WERI-Rb-1 (cell line): ENCODE results near the gene SNX25.

Source experiments
- DNase-seq: peaks from one replicate; pipeline ENCODE4 v3.0.0-alpha.2; 2020
- H3K27ac ChIP-seq: fragments of 250-450 bp; sonication (Bioruptor Pico); 2 replicates; pipeline ENCODE4 v1.5.1; 2020; ENCODE audit warnings: mild to moderate bottlenecking, moderate library complexity
- H3K27me3 ChIP-seq: fragments of 250-450 bp; sonication (Bioruptor Pico); 2 replicates; pipeline ENCODE4 v1.5.1; 2021; ENCODE audit warnings: mild to moderate bottlenecking, low read depth, moderate library complexity; ENCODE audit not compliant: insufficient read depth, severe bottlenecking
- H3K36me3 ChIP-seq: fragments of 250-450 bp; sonication (Bioruptor Pico); 2 replicates; pipeline ENCODE4 v1.5.1; 2020; ENCODE audit warnings: mild to moderate bottlenecking, moderate library complexity
- H3K4me3 ChIP-seq: 2 replicates; pipeline ENCODE4 v1.5.1; 2011; ENCODE audit warnings: low read depth, mild to moderate bottlenecking, control low read depth, low read length
- H3K9me3 ChIP-seq: fragments of 250-450 bp; sonication (Bioruptor Pico); 2 replicates; pipeline ENCODE4 v1.5.1; 2021; ENCODE audit warnings: mild to moderate bottlenecking, moderate library complexity; ENCODE audit not compliant: severe bottlenecking
- TF ChIP-seq, protein P1 (sequence below): IDR thresholded peaks from 2 replicates; pipeline ENCODE4 v1.5.1; 2011; ENCODE audit warnings: low read depth, mild to moderate bottlenecking, control low read depth, inconsistent platforms, low read length

The SNX25 gene

DNA sequence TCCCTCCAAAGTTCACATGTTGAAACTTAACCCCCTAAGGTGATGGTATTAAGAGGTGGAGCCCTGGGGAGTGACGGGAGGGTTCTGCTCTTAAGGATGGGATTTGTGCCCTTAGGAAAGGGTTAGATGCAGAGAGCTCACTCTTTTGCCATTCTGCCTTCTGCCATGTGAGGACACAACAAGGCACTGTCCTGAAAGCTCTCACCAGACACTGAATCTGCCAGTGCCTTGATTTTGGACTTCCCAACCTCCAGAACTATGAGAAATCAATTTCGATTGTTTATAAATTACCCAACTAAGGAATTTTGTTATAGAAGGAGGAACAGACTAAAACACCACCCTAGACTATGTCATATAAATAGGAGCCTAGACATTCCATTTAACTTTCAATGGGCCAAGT lies 174.7 kb downstream of the SNX25 start:
- Histone ChIP-seq H3K9me3 (peaks cover 7% of the 10 kb centered on the region), H3K27ac (no peak overlapping the region), H3K27me3 (no peaks in the 10 kb centered on the region), H3K36me3 (no peaks in the 10 kb centered on the region), H3K4me3 (no peak overlapping the region)
- TF ChIP-seq, protein P1, sequence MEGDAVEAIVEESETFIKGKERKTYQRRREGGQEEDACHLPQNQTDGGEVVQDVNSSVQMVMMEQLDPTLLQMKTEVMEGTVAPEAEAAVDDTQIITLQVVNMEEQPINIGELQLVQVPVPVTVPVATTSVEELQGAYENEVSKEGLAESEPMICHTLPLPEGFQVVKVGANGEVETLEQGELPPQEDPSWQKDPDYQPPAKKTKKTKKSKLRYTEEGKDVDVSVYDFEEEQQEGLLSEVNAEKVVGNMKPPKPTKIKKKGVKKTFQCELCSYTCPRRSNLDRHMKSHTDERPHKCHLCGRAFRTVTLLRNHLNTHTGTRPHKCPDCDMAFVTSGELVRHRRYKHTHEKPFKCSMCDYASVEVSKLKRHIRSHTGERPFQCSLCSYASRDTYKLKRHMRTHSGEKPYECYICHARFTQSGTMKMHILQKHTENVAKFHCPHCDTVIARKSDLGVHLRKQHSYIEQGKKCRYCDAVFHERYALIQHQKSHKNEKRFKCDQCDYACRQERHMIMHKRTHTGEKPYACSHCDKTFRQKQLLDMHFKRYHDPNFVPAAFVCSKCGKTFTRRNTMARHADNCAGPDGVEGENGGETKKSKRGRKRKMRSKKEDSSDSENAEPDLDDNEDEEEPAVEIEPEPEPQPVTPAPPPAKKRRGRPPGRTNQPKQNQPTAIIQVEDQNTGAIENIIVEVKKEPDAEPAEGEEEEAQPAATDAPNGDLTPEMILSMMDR: no peak
- no peak for DNase-seq

DNA sequence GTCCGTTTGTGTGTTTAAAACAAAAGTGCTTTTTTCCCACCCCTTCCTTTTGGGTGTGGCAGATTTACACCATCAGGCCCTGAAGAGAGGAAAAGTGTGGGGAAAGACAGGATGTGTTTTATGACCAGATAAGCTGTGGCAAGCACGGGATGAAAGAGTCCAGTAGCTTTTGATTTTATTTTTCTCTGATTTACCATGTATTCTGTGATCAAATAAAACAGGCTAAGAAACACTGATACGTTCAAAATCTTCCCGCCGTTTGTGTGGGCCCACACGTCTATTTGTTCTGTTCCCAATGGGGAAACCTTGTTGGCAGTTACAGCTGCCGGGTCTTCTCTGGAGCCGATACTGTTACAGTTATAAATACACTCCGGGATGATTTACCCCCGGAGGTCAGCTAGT lies 175.5 kb downstream of the SNX25 start:
- Histone ChIP-seq H3K27ac (no peak overlapping the region), H3K36me3 (no peaks in the 10 kb centered on the region), H3K9me3 (peaks cover 7% of the 10 kb centered on the region), H3K27me3 (no peaks in the 10 kb centered on the region), H3K4me3 (no peak overlapping the region)
- TF ChIP-seq, protein P1: no peak
- no peak for DNase-seq

DNA sequence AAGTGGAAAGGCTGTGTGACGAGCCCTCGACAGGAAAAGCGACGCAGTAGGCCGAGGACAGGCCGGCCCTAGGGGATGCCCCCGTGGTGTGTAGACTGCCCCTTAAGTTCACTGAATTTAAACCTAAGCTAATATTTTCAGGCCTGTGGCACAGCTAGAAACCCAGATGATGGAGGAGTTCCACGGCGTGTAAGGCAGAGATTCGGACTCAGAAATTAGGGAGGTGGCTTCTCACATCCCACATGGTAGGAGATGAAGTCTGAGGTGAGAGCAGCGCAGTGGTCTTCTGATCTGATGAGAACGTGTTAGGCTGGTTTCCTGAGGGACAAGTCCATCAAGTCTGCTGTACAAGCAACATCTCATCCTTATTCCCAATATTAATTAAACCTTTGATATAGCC lies 178.6 kb downstream of the SNX25 start:
- H3K27ac ChIP-seq: no peak overlapping the region
- TF ChIP-seq, protein P1: no peak
- H3K9me3 ChIP-seq: no peaks in the 10 kb centered on the region
- H3K4me3 ChIP-seq: no peak overlapping the region
- no peak for DNase-seq
- H3K27me3 ChIP-seq: no peaks in the 10 kb centered on the region
- no peaks in the 10 kb centered on the region for H3K36me3 ChIP-seq

DNA sequence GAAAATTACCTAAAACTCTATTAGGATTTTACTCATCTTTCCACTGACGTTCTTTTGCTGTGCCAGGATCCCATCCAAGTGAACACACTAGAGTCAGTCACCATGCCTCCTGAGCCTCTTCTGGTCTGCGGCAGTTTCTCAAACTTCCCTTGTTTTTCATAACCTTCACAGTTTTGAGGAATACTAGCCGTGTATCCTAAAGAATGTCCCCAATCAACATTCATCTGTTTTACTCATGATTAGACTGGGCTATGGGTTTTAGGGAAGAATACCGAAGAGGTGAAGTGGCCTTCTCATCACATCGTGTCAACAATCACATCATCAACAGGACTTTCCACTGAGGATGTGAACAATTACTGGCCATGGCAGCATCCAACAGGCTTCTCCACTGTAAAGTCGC lies 181.5 kb downstream of the SNX25 start:
- DNase-seq: no peak
- H3K4me3 ChIP-seq: no peak overlapping the region
- TF ChIP-seq, protein P1: no peak
- H3K36me3 ChIP-seq: no peaks in the 10 kb centered on the region
- H3K27ac ChIP-seq: no peak overlapping the region
- no peaks in the 10 kb centered on the region for H3K27me3 ChIP-seq
- H3K9me3 ChIP-seq: no peaks in the 10 kb centered on the region

DNA sequence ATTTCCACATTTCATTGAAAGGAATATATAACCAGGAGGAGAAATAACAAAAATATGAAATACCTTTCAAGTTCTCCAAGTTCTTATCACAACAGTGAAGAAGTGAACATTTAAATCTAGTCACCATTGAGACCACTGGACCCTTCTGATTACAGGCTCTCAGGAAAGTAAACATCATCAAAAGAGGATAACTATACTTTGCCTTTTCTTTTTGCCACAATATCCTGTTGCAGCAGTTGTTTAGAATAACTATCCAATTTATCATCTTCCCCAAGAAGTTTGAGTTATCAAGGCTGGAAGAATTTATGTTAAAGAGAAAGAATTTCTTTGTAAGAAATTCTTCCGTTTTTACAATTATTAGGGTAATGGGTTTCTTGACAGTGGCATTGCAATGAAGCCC lies 182.8 kb downstream of the SNX25 start:
- TF ChIP-seq, protein P1: no peak
- H3K27ac ChIP-seq: no peak overlapping the region
- DNase-seq: no peak
- H3K9me3 ChIP-seq: no peaks in the 10 kb centered on the region
- no peaks in the 10 kb centered on the region for H3K36me3 ChIP-seq
- no peaks in the 10 kb centered on the region for H3K27me3 ChIP-seq
- H3K4me3 ChIP-seq: no peak overlapping the region

DNA sequence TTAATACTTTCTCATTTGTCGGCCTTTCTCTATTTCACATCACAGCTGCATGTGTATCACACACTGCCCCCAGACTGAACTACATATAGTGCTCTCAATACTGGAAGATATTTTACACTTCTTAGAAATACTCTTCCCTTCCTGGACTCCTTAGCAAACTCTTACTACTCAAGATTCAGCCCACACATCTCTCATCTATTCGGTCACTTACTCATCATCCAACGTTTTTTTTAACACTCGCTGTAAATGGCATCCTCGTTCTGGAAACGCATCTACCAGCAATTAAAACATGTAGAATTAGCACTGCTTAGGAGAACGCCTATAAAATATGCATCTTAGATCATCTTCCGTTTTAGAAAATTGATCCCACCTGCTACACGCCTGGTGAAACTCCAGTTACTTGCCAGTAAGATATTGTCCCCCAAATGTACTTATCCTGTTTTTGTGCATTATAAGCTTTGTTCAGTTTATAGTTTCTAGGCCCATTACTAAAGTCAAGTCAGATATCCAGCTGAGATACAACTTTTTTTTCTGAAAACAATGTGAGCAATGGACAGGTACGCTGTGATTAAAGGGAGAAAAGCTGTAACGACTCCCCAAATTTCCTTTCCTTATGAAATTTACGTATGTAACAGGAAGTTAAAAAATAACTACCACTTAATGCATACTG lies 185.3 kb downstream of the SNX25 start:
- H3K27me3 ChIP-seq: no peaks in the 10 kb centered on the region
- H3K4me3 ChIP-seq: peak overlapping the region; percentile 69
- H3K27ac ChIP-seq: no peak overlapping the region; the same call in 1 of the 2 replicates
- H3K9me3 ChIP-seq: no peaks in the 10 kb centered on the region
- DNase-seq: no peak
- peaks cover 8% of the 10 kb centered on the region; the same call in 1 of the 2 replicates for H3K36me3 ChIP-seq
- TF ChIP-seq, protein P1: no peak
